Measurements from ENCODE around the gene PLXNB1. TPM values are rescaled to one million over a fixed set of nuclear protein-coding genes. Genes with fewer than 3 reads are reported as not detected.

The PLXNB1 gene
- total and polyA plus RNA-seq, 2 of the 13 experiments (the other 11 are each of a cell fraction or from before 2014, with no cell fraction given) = 86.0 to 143 TPM

- TF ChIP-seq ZGPAT (CRISPR knock-in tag; IDR thresholded peaks at IDR 0.05) = no peak
- no peak for TF ChIP-seq PATZ1 (CRISPR knock-in tag; IDR thresholded peaks at IDR 0.05)
- 0 out of 2 replicates have a peak, but pooled peaks have one; percentile 16 for TF ChIP-seq ZNF687 (CRISPR knock-in tag; IDR thresholded peaks at IDR 0.05)
- TF ChIP-seq U2AF2 (IDR thresholded peaks at IDR 0.05; ENCODE audit: low read depth, low read length) = no peak
- TF ChIP-seq SMC3 (IDR thresholded peaks at IDR 0.05; ENCODE audit: low read length) = peak; percentile 36; the same call in 1 of the 2 replicates
- no peak for TF ChIP-seq NPAS2 (CRISPR knock-in tag; IDR thresholded peaks at IDR 0.05; ENCODE audit: borderline replicate concordance)
- TF ChIP-seq DMAP1 (CRISPR knock-in tag; IDR thresholded peaks at IDR 0.05) = no peak
- no peak for TF ChIP-seq SMAD9 (CRISPR knock-in tag; IDR thresholded peaks at IDR 0.05)
- TF ChIP-seq GTF3A (CRISPR knock-in tag; conservative IDR thresholded peaks at IDR 0.05) = no peak
- TF ChIP-seq NR3C1 (CRISPR knock-in tag; IDR thresholded peaks at IDR 0.05) = no peak
- peak; percentile 47 for TF ChIP-seq RBM22 (optimal IDR thresholded peaks at IDR 0.05; ENCODE audit: low read length)
- TF ChIP-seq ZNF263 (CRISPR knock-in tag; IDR thresholded peaks at IDR 0.05) = no peak
- TF ChIP-seq RAD21 (CRISPR knock-in tag; IDR thresholded peaks at IDR 0.05) = peak; percentile 60
- no peak for TF ChIP-seq ATF2 (CRISPR knock-in tag; IDR thresholded peaks at IDR 0.05)
- no peak for TF ChIP-seq NFE2L2 (IDR thresholded peaks at IDR 0.05; ENCODE audit: low read length)
- TF ChIP-seq ZBTB49 (CRISPR knock-in tag; IDR thresholded peaks at IDR 0.05; ENCODE audit: borderline replicate concordance) = no peak
- TF ChIP-seq MXD1 (CRISPR knock-in tag; IDR thresholded peaks at IDR 0.05) = no peak
- no peak for TF ChIP-seq ZNF709 (CRISPR knock-in tag; IDR thresholded peaks at IDR 0.05)
Measured at GRCh38 chr3:48415251-48415953, 14.5 kb downstream of the PLXNB1 start (continued).

Data from HepG2 (cell line).